Measurements from ENCODE around the gene SCAI.

Gene SCAI

DNA sequence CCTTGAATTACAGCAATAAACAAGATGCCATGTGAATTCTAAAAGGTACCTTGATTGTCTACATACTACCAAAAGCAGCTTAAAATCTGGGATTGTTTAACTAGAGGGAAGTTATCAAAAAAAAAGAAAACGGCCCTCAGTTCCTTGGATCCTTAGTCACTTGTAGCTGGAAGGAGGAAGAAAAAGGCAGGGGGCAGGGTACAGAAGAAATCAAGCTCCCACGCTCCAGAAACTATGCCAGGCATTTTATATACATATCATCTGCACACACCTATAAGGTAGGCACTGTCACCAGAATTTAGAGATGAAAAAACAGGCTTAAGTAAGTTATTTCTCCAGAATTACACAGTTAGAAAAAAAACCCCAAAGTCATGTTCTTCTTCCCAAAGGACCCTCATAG, 63.4 kb downstream of the SCAI start:
- no peak for TF ChIP-seq TAF1 (IDR thresholded peaks at IDR 0.05; ENCODE audit: borderline replicate concordance, insufficient read depth, low read length)
- TF ChIP-seq REST (IDR thresholded peaks at IDR 0.05; ENCODE audit: insufficient read depth in 1 of 2, low read depth in 2 of 2, low read length in 2 of 2), result no peak
- TF ChIP-seq POLR2AphosphoS5 (IDR thresholded peaks at IDR 0.05; ENCODE audit: low read depth, low read length), result no peak
- no peak for TF ChIP-seq SIN3A (IDR thresholded peaks at IDR 0.05; ENCODE audit: borderline replicate concordance, insufficient read depth, low read length)
- TF ChIP-seq FOXP2 (optimal IDR thresholded peaks at IDR 0.05; ENCODE audit: borderline replicate concordance, extremely low read depth, extremely low read length, insufficient read depth), result no peak

DNA sequence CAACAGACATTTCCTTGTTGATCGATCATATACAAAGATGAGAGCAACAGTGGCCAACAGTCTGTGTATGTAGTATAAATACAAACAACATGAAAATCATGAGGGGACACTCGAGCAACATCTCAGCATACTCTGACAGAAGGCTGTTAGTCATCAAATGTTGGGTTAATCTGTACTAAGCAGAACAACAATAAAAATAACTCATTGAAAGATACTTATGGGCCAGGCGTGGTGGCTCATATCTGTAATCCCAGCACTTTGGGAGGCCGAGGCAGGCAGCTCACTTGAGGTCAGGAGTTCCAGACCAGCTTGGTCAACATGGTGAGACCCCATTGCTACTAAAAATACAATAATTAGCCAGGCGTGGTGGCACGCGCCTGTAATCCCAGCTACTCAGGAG, 67.3 kb downstream of the SCAI start:
- TF ChIP-seq FOXP2 (optimal IDR thresholded peaks at IDR 0.05; ENCODE audit: borderline replicate concordance, extremely low read depth, extremely low read length, insufficient read depth), result no peak
- no peak for TF ChIP-seq POLR2AphosphoS5 (IDR thresholded peaks at IDR 0.05; ENCODE audit: low read depth, low read length)
- TF ChIP-seq TAF1 (IDR thresholded peaks at IDR 0.05; ENCODE audit: borderline replicate concordance, insufficient read depth, low read length), result no peak
- TF ChIP-seq REST (IDR thresholded peaks at IDR 0.05; ENCODE audit: insufficient read depth in 1 of 2, low read depth in 2 of 2, low read length in 2 of 2), result no peak
- TF ChIP-seq SIN3A (IDR thresholded peaks at IDR 0.05; ENCODE audit: borderline replicate concordance, insufficient read depth, low read length), result no peak

GRCh38 chr9:125074976-125075375, 68.4 kb downstream of the SCAI start:
- TF ChIP-seq SIN3A (IDR thresholded peaks at IDR 0.05; ENCODE audit: borderline replicate concordance, insufficient read depth, low read length) (no peak), TAF1 (IDR thresholded peaks at IDR 0.05; ENCODE audit: borderline replicate concordance, insufficient read depth, low read length) (no peak), POLR2AphosphoS5 (IDR thresholded peaks at IDR 0.05; ENCODE audit: low read depth, low read length) (no peak), FOXP2 (optimal IDR thresholded peaks at IDR 0.05; ENCODE audit: borderline replicate concordance, extremely low read depth, extremely low read length, insufficient read depth) (no peak), REST (IDR thresholded peaks at IDR 0.05; ENCODE audit: insufficient read depth in 1 of 2, low read depth in 2 of 2, low read length in 2 of 2) (no peak)

- TF ChIP-seq POLR2AphosphoS5 (IDR thresholded peaks at IDR 0.05; ENCODE audit: low read depth, low read length) (no peak), REST (IDR thresholded peaks at IDR 0.05; ENCODE audit: insufficient read depth in 1 of 2, low read depth in 2 of 2, low read length in 2 of 2) (no peak), FOXP2 (optimal IDR thresholded peaks at IDR 0.05; ENCODE audit: borderline replicate concordance, extremely low read depth, extremely low read length, insufficient read depth) (no peak), TAF1 (IDR thresholded peaks at IDR 0.05; ENCODE audit: borderline replicate concordance, insufficient read depth, low read length) (no peak), SIN3A (IDR thresholded peaks at IDR 0.05; ENCODE audit: borderline replicate concordance, insufficient read depth, low read length) (no peak)
These were observed 76.3 kb downstream of the SCAI start for GRCh38 chr9:125066839-125067619.
